ENCODE data around the gene ACTG1. TPM values are rescaled to one million over a fixed set of nuclear protein-coding genes. Genes with fewer than 3 reads are reported as not detected.
"Not testable (repeated sequence)": the region's sequence is repeated elsewhere in the genome, so short reads cannot be mapped to it uniquely, and the experiment has no call there.

The ACTG1 gene
- total and polyA plus RNA-seq, 2 of the 4 experiments (the other 2 are of a cell fraction): 10,907 to 15,732 TPM

DNA sequence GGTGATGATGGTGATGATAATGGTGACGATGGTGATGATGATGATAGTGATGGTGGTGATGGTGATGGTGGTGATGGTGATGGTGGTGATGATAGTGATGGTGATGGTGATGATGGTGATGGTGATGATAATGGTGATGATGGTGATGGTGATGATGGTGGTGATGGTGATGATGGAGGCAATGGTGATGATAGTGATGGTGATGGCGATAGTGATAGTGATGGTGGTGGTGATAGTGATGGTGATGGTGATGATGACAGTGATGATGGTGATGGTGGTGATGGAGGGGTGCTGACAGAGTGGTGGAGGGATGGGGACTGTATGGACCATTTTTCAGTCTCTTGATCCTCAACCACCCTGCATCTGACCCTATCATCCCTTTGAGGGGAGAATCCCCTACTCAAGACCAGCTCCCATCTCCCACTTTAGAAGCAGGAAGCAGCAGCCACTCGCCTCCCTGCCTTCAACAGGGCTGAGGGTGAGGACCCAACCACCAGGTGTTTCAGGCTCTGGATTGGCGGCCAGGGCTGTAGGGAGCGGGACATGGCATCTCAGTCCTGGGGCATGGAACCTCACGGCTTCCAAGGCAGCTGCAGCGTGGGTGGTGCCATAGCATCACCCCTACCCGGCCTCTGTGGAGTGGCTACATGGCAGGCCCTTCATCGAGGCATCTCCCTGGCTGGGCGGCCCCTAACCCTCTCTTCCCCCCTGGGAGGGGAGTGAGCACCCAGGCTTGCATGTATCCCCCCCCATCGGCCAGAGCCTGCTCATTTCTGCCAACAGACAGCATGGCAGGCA lies 20.1 kb upstream of the ACTG1 start:
- no peak overlapping the region for H2BK120ac ChIP-seq (ENCODE audit: low read depth, low read length)
- H3K36me3 ChIP-seq (ENCODE audit: control insufficient read depth, insufficient read depth, low read length): no peaks in the 10 kb centered on the region
- H3K4me3 ChIP-seq (ENCODE audit: insufficient read depth, low read depth, low read length): no peak overlapping the region
- no peak for TF ChIP-seq CHD1 (IDR thresholded peaks at IDR 0.05; ENCODE audit: low read depth, low read length)
- no TSS peak for BruUV-seq (replicated peaks)
- ATAC-seq (ENCODE audit: low read depth) (no peak), DNase-seq (no peak)
- peak overlapping the region; percentile 59; the same call in 1 of the 2 replicates for H2AK5ac ChIP-seq (ENCODE audit: low read depth, low read length)
- peak overlapping the region; percentile 52 for H2AK9ac ChIP-seq (replicated peaks; ENCODE audit: low read depth, low read length, poor library complexity)
- no peaks in the 10 kb centered on the region for H3K4me1 ChIP-seq (ENCODE audit: control insufficient read depth, insufficient read depth, low read length)
- no peaks in the 10 kb centered on the region for H3K9me1 ChIP-seq (ENCODE audit: insufficient read depth, low read length)
- no peak overlapping the region for H4K91ac ChIP-seq (ENCODE audit: insufficient read depth, low read depth, low read length)
- no peak overlapping the region for H2AFZ ChIP-seq (replicated peaks; ENCODE audit: low read length, poor library complexity)
- H3K4ac ChIP-seq (ENCODE audit: low read depth, low read length): no peak overlapping the region
- H3K79me1 ChIP-seq (ENCODE audit: low read depth in 1 of 2, low read length in 2 of 2): no peaks in the 10 kb centered on the region
- H3K9me3 ChIP-seq (ENCODE audit: control insufficient read depth, insufficient read depth, low read length): no peaks in the 10 kb centered on the region
- H4K20me1 ChIP-seq (ENCODE audit: insufficient read depth, low read length): no peaks in the 10 kb centered on the region
- in situ Hi-C loops (cut with MboI; ENCODE audit: low sequenced_read_pairs): no loop called here
- no peak overlapping the region for H4K8ac ChIP-seq (ENCODE audit: low read depth in 2 of 2, low read length in 2 of 2)
- H2BK20ac ChIP-seq (ENCODE audit: low read depth, low read length): no peak overlapping the region
- no peak overlapping the region for H3K18ac ChIP-seq (ENCODE audit: low read depth, low read length)
- no peak overlapping the region for H3K14ac ChIP-seq (replicated peaks; ENCODE audit: low read depth, low read length)
- intact Hi-C loops (cut with micrococcal nuclease): no loop called here
- dilution Hi-C loops (cut with HindIII; ENCODE audit: low sequenced_read_pairs, unreplicated experiment): no loop called here
- POLR2A ChIA-PET (ENCODE audit: unreplicated experiment): no interaction called here
- H3K56ac ChIP-seq (ENCODE audit: extremely low read depth, insufficient read depth, low read length): no peak overlapping the region
- H2BK5ac ChIP-seq (ENCODE audit: low read depth, low read length, poor library complexity, severe bottlenecking): peak overlapping the region; percentile 39
- no peak overlapping the region for H3K9ac ChIP-seq (ENCODE audit: low read depth, low read length)
- 84% methylated on average over 3 of the region's 11 CpGs; no CpG with 5 or more reads in 1 of the 2 experiments for WGBS, 2 experiments (ENCODE audit: extremely low coverage in 2 of 2, insufficient read length in 1 of 2)
- H3K27me3 ChIP-seq (ENCODE audit: control insufficient read depth, insufficient read depth, low read length): peaks cover 18% of the 10 kb centered on the region
- no peak overlapping the region for H3K27ac ChIP-seq (ENCODE audit: insufficient read depth, low read length)
- H4K5ac ChIP-seq (ENCODE audit: low read depth, low read length): no peak overlapping the region
- H3K23ac ChIP-seq (ENCODE audit: low read depth, low read length): no peak overlapping the region
- CTCF ChIA-PET: no interaction called here
- H3K4me2 ChIP-seq (ENCODE audit: low read depth, low read length): no peak overlapping the region
- no peak overlapping the region for H2BK15ac ChIP-seq (ENCODE audit: low read depth, low read length)

DNA sequence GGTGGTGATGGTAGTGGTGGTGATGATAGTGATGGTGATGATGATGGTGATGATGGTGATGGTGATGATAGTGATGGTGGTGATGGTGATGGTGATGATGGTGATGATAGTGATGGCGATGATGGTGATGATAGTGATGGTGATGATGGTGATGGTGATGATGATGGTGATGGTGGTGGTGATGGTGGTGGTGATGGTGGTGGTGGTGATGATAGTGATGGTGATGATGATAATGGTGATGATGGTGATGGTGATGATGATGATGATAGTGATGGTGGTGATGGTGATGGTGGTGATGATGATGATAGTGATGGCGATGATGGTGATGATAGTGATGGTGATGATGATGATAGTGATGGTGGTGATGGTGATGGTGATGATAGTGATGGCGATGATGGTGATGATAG lies 19.4 kb upstream of the ACTG1 start:
- H2AK9ac ChIP-seq (replicated peaks; ENCODE audit: low read depth, low read length, poor library complexity); H3K4ac ChIP-seq (ENCODE audit: low read depth, low read length); H3K9ac ChIP-seq (ENCODE audit: low read depth, low read length); H3K14ac ChIP-seq (replicated peaks; ENCODE audit: low read depth, low read length); H2BK120ac ChIP-seq (ENCODE audit: low read depth, low read length); H3K18ac ChIP-seq (ENCODE audit: low read depth, low read length); H3K56ac ChIP-seq (ENCODE audit: extremely low read depth, insufficient read depth, low read length); H4K8ac ChIP-seq (ENCODE audit: low read depth in 2 of 2, low read length in 2 of 2); H2AK5ac ChIP-seq (ENCODE audit: low read depth, low read length); H3K23ac ChIP-seq (ENCODE audit: low read depth, low read length); H3K4me2 ChIP-seq (ENCODE audit: low read depth, low read length); H4K91ac ChIP-seq (ENCODE audit: insufficient read depth, low read depth, low read length); H3K4me1 ChIP-seq (ENCODE audit: control insufficient read depth, insufficient read depth, low read length); DNase-seq; H4K20me1 ChIP-seq (ENCODE audit: insufficient read depth, low read length); H3K36me3 ChIP-seq (ENCODE audit: control insufficient read depth, insufficient read depth, low read length); intact Hi-C loops (cut with micrococcal nuclease); H3K9me1 ChIP-seq (ENCODE audit: insufficient read depth, low read length); H3K27ac ChIP-seq (ENCODE audit: insufficient read depth, low read length); POLR2A ChIA-PET (ENCODE audit: unreplicated experiment); CTCF ChIA-PET; H2BK15ac ChIP-seq (ENCODE audit: low read depth, low read length); H3K9me3 ChIP-seq (ENCODE audit: control insufficient read depth, insufficient read depth, low read length); H4K5ac ChIP-seq (ENCODE audit: low read depth, low read length); H3K4me3 ChIP-seq (ENCODE audit: insufficient read depth, low read depth, low read length); H3K79me1 ChIP-seq (ENCODE audit: low read depth in 1 of 2, low read length in 2 of 2); H2BK20ac ChIP-seq (ENCODE audit: low read depth, low read length); ATAC-seq (ENCODE audit: low read depth); dilution Hi-C loops (cut with HindIII; ENCODE audit: low sequenced_read_pairs, unreplicated experiment); in situ Hi-C loops (cut with MboI; ENCODE audit: low sequenced_read_pairs); H2AFZ ChIP-seq (replicated peaks; ENCODE audit: low read length, poor library complexity); BruUV-seq (replicated peaks): not testable (repeated sequence)
- 98% methylated on average over 3 of the region's 3 CpGs; no CpG with 5 or more reads in 1 of the 2 experiments for WGBS, 2 experiments (ENCODE audit: extremely low coverage in 2 of 2, insufficient read length in 1 of 2)
- Histone ChIP-seq H3K27me3 (ENCODE audit: control insufficient read depth, insufficient read depth, low read length) (peaks cover 18% of the 10 kb centered on the region), H2BK5ac (ENCODE audit: low read depth, low read length, poor library complexity, severe bottlenecking) (peak overlapping the region; percentile 39)
